GM12892 (cell line): ENCODE results near the gene NACA.

Experiments
- POLR2A ChIP-seq: IDR thresholded peaks from 2 replicates; pipeline ENCODE4 v1.6.1; 2011; ENCODE audit warnings: low read depth, low read length, control low read depth
- POLR2AphosphoS5 ChIP-seq: IDR thresholded peaks from 2 replicates; pipeline ENCODE4 v1.6.1; 2011; ENCODE audit warnings: low read depth, low read length, control low read depth

DNA sequence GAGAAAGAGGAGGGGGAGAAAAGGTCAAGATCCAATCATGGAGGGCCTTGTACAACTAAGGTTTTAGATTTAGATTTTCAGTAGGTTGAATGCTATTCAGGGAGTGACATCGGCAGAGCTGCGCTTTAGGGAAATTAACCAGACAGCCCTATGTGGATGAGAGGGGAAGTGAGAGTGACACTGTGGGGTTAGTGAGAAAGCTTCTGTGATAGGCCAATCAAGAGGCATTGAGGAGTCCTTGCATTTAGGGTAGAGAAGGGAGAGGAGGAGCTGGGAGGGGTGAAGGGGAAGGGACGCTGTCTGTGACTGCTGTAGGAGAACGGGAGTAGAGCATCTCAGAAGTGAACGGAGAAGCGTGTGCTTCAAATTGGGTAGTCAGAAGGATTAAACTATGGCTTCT is 41.4 kb upstream of the NACA start:
- TF ChIP-seq POLR2A (no peak), POLR2AphosphoS5 (no peak)
